ENCODE data around the gene APOBEC4. TPM values are rescaled to one million over a fixed set of nuclear protein-coding genes. Genes with fewer than 3 reads are reported as not detected.

The APOBEC4 gene
- total RNA-seq, 2 donors from 2014 or later = not detected

GRCh38 chr1:183600136-183600535 lies 53.0 kb downstream of the APOBEC4 start:
- intact Hi-C loops (cut with DNase I) = no loop called here
- TF ChIP-seq CTCF (IDR thresholded peaks at IDR 0.05) = no peak

GRCh38 chr1:183598386-183598785 lies 54.7 kb downstream of the APOBEC4 start:
- Histone ChIP-seq H3K27me3 (no peaks in the 10 kb centered on the region), H3K4me1 (no peaks in the 10 kb centered on the region), H3K9me3 (no peaks in the 10 kb centered on the region), H3K27ac (peak overlapping the region; percentile 15), H3K36me3 (no peaks in the 10 kb centered on the region), H3K4me3 (no peak overlapping the region), H3K9ac (ENCODE audit: low read depth in 2 of 2, low read length in 2 of 2) (no peak overlapping the region)
- no peak for DNase-seq
- intact Hi-C loops (cut with DNase I) = no loop called here
- TF ChIP-seq CTCF (IDR thresholded peaks at IDR 0.05) = no peak

More at GRCh38 chr1:183600136-183600535, 53.0 kb downstream of the APOBEC4 start:
- DNase-seq = no peak
- Histone ChIP-seq H3K4me3 (no peak overlapping the region), H3K36me3 (no peaks in the 10 kb centered on the region), H3K9me3 (no peaks in the 10 kb centered on the region), H3K9ac (ENCODE audit: low read depth in 2 of 2, low read length in 2 of 2) (no peak overlapping the region), H3K27me3 (no peaks in the 10 kb centered on the region), H3K4me1 (no peaks in the 10 kb centered on the region), H3K27ac (no peak overlapping the region)

GRCh38 chr1:183597656-183598347 lies 55.3 kb downstream of the APOBEC4 start:
- Histone ChIP-seq H3K4me3 (no peak overlapping the region), H3K9me3 (no peaks in the 10 kb centered on the region), H3K4me1 (no peaks in the 10 kb centered on the region), H3K27me3 (no peaks in the 10 kb centered on the region), H3K27ac (peak overlapping the region; percentile 15), H3K36me3 (no peaks in the 10 kb centered on the region), H3K9ac (ENCODE audit: low read depth in 2 of 2, low read length in 2 of 2) (no peak overlapping the region)
- no peak for DNase-seq
- intact Hi-C loops (cut with DNase I) = no loop called here
- no peak for TF ChIP-seq CTCF (IDR thresholded peaks at IDR 0.05)

GRCh38 chr1:183596500-183596899 lies 56.6 kb downstream of the APOBEC4 start:
- Histone ChIP-seq H3K9ac (ENCODE audit: low read depth in 2 of 2, low read length in 2 of 2) (no peak overlapping the region), H3K9me3 (no peaks in the 10 kb centered on the region), H3K27ac (no peak overlapping the region), H3K27me3 (no peaks in the 10 kb centered on the region), H3K4me1 (no peaks in the 10 kb centered on the region), H3K36me3 (no peaks in the 10 kb centered on the region), H3K4me3 (no peak overlapping the region)
- no peak for TF ChIP-seq CTCF (IDR thresholded peaks at IDR 0.05)
- intact Hi-C loops (cut with DNase I) = no loop called here
- no peak for DNase-seq

Other genes starting within 250 kb of the APOBEC4 start
- gene NMNAT2, start 234.9 kb downstream of the APOBEC4 start, total RNA-seq = 1 to 10 TPM in 1 of 2 donors, under 1 TPM in 1; 0.27 to 1.4 TPM
- 10 to 100 TPM; 55.2 to 57.1 TPM for gene SMG7, start 180.8 kb downstream of the APOBEC4 start, total RNA-seq
- gene NCF2, start 62.9 kb downstream of the APOBEC4 start, total RNA-seq = 1 to 10 TPM; 2.5 to 9.1 TPM
- 100 to 1,000 TPM; 147 to 189 TPM for gene ARPC5, start 17.5 kb downstream of the APOBEC4 start, total RNA-seq
- gene RGL1, start 151.8 kb upstream of the APOBEC4 start, total RNA-seq = 1 to 10 TPM; 4.0 to 9.5 TPM

All from colonic mucosa (tissue), 4 donors.